Measurements from ENCODE around the gene PCSK6.
A peak's percentile ranks its signal among the peaks of the same experiment; 100 is the strongest.

The PCSK6 gene

DNA sequence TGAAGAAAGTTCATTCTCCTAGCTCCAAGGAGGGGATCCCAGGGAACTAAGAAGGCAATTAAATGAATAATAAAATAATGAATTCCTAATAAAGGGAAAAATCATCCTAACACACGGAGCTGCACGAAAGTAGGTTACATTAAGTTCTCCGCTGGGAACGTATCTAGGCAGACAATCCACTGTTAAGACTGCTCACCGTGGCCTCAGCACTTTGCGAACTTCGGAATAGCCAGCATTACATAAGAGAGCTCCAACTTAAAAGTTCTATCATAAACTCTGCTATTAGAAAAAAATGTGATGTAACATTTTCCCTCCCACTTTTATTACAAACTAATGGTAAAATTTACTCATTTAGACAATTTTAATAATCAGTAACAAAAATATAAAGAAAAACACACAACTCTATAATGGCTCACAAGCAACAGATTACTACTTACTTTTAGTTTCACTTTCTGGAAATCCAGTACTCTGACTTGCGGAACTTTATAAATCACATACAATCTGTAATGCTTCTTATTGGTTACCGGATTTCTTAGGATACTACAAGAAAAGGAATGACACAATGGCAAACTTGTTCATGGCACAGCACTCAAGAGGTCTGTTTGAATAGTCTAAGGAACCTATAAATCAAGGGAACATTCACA lies 202.9 kb downstream of the PCSK6 start:
- DNase-seq (ENCODE audit: low spot score): no peak
- in situ Hi-C loops (cut with MboI; ENCODE audit: low pct_unique_long_range_greater_than_20kb, low sequenced_read_pairs, unreplicated experiment): no loop called here
- TF ChIP-seq, protein P1, sequence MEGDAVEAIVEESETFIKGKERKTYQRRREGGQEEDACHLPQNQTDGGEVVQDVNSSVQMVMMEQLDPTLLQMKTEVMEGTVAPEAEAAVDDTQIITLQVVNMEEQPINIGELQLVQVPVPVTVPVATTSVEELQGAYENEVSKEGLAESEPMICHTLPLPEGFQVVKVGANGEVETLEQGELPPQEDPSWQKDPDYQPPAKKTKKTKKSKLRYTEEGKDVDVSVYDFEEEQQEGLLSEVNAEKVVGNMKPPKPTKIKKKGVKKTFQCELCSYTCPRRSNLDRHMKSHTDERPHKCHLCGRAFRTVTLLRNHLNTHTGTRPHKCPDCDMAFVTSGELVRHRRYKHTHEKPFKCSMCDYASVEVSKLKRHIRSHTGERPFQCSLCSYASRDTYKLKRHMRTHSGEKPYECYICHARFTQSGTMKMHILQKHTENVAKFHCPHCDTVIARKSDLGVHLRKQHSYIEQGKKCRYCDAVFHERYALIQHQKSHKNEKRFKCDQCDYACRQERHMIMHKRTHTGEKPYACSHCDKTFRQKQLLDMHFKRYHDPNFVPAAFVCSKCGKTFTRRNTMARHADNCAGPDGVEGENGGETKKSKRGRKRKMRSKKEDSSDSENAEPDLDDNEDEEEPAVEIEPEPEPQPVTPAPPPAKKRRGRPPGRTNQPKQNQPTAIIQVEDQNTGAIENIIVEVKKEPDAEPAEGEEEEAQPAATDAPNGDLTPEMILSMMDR (IDR thresholded peaks at IDR 0.05; ENCODE audit: extremely low read depth, insufficient read depth, missing control alignments): no peak

DNA sequence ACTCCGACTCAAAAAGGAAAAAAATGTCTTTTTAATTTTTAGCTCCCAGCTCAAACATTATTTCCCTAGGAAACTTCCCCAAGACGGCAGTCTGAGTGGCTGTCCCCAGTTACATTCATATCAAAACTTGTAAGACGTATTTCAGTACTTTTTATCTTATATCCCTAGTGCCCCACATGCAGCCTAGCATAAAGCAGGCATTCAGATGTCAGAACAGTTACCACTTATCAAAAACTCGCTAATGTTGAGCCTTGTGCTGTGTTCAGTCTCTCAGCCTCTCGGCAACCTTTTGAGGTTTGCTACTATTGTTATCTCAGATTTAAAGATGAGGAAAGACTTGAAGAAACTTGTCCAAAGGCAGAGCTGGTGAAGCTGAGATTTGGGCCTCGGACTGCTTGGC lies 205.6 kb downstream of the PCSK6 start:
- DNase-seq (ENCODE audit: low spot score): no peak
- TF ChIP-seq, protein P1 (IDR thresholded peaks at IDR 0.05; ENCODE audit: extremely low read depth, insufficient read depth, missing control alignments): no peak
- in situ Hi-C loops (cut with MboI; ENCODE audit: low pct_unique_long_range_greater_than_20kb, low sequenced_read_pairs, unreplicated experiment): no loop called here

DNA sequence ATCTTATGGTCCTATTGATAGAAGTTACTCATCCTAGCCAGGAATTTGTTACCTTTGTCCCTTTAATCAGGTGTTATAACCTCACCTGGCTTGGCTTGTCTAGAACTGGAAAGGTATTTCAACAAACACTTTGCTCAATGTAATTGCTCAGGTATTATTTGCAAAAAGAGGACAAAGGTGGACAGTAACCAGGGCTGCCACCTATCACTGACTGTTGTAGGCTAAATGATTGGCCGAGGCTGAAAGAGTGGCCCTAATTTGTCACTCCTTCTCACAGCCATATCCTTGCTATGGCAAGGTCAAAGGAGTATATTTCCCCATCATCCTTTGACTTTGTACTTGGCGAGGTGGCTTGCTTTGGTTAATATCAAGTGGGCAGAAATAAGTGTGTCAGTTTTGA lies 209.5 kb downstream of the PCSK6 start:
- in situ Hi-C loops (cut with MboI; ENCODE audit: low pct_unique_long_range_greater_than_20kb, low sequenced_read_pairs, unreplicated experiment): no loop called here
- TF ChIP-seq, protein P1 (IDR thresholded peaks at IDR 0.05; ENCODE audit: extremely low read depth, insufficient read depth, missing control alignments): no peak
- DNase-seq (ENCODE audit: low spot score): no peak

DNA sequence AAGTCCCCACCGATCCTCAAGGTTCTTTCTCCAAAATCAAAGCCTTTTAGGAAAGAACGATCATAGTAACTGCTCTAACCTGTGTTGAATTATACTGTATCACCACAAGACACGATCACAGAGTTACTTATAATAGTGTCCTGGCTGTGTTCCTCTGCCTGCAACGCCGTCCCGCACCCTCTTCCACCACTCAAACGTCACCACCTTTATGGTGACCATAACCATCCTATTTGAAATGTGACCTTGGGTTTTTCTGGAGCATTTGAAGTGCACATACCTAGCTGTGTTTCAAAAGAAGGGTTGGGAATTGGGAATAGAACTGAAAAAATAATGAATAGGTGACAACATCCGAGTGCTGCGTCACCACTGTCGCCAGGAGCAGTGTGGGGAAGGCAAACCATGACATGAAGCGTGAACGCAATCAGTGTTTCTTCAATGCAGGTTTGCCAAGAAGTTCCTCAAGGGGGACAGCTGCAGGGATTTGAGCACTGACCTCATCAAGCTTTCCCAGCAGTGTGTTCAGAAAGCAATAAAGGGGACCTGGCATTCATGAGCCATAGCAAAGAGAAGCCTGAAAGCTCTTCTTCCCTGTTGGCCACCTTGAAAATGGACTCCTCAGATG lies 211.5 kb downstream of the PCSK6 start:
- DNase-seq (ENCODE audit: low spot score): no peak
- in situ Hi-C loops (cut with MboI; ENCODE audit: low pct_unique_long_range_greater_than_20kb, low sequenced_read_pairs, unreplicated experiment): no loop called here
- TF ChIP-seq, protein P1 (IDR thresholded peaks at IDR 0.05; ENCODE audit: extremely low read depth, insufficient read depth, missing control alignments): no peak

DNA sequence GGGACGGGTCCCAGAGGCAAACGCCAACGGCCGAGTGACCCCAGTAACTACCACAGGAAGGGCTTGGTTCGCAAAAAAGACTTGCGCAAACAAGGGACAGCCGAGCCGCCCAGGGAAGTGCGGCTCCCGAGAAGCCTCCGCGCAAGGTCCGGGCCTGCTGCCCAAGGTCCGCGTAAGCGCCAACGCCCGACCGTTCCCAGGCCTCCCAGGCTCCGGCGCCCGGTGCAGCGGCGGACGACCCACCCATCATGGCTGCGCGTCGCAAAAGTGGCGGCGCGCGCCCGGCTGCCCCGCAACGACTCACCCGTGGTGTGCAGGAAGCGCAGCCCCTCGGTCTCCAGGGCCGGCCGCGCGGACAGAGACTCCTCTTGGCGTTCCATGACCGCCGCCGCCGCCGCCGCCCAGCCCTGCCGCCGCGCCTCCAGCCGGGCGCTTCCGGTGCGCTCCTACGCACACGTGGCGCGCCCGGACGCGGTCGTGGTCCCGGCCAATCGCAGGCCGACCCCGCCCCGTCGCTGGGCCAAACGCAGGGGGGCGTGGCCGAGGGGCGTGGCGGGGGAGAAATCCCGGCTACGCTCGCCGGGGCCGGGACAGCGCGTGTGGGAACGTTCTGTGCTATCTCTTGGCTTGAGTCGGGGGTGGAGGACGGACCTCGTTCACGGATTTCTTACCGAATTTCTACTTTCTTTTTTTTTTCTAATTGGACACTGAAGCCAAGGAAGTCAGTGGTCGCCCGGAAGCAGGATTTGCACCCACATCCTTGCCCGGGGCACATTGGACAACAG lies 212.3 kb downstream of the PCSK6 start, which contains the start of gene SELENOS:
Gene SELENOS (minus strand): TSS at position 448 of the 785 bp plus-strand sequence. CDS start 68 bp downstream, at position 380.
- TF ChIP-seq, protein P1 (IDR thresholded peaks at IDR 0.05; ENCODE audit: extremely low read depth, insufficient read depth, missing control alignments): no peak

DNA sequence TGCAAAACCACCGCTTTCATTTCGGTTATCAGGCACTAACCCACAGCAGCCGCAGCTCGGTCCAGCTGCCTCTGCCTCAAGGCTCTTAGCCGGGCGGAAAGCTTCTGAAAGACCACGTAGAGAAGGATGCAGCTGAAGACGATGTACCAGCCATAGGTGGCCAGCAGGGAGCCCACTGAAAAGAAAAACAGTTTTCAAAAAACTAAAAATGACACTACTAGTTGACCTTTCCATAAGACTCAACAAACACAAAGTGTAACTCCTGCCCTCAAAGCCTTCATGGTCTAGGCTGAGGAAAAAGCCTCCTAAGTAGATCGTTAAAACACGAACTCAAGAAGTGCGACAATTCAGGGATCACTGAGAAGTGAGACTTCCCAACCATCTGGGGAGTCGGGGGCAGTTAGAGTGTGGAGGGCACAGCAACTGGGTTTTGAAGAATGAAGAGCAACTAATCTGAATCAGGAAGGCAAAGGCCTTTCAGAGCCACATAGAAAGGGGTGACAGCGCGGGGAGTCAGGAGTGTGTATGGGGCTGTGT lies 212.9 kb downstream of the PCSK6 start:
- in situ Hi-C loops (cut with MboI; ENCODE audit: low pct_unique_long_range_greater_than_20kb, low sequenced_read_pairs, unreplicated experiment): no loop called here
- TF ChIP-seq, protein P1 (IDR thresholded peaks at IDR 0.05; ENCODE audit: extremely low read depth, insufficient read depth, missing control alignments): peak; percentile 33
- DNase-seq (ENCODE audit: low spot score): peak; percentile 48

More for the DNA sequence above, 212.3 kb downstream of the PCSK6 start, which contains the start of gene SELENOS:
- in situ Hi-C loops (cut with MboI; ENCODE audit: low pct_unique_long_range_greater_than_20kb, low sequenced_read_pairs, unreplicated experiment): no loop called here
- DNase-seq (ENCODE audit: low spot score): peak; percentile 91

All from GM13977 (cell line).